ENCODE measurements around the gene BMP6.

GRCh38 chr6:7687145-7688111 lies 38.5 kb upstream of the BMP6 start:
- TF ChIP-seq, protein P1, sequence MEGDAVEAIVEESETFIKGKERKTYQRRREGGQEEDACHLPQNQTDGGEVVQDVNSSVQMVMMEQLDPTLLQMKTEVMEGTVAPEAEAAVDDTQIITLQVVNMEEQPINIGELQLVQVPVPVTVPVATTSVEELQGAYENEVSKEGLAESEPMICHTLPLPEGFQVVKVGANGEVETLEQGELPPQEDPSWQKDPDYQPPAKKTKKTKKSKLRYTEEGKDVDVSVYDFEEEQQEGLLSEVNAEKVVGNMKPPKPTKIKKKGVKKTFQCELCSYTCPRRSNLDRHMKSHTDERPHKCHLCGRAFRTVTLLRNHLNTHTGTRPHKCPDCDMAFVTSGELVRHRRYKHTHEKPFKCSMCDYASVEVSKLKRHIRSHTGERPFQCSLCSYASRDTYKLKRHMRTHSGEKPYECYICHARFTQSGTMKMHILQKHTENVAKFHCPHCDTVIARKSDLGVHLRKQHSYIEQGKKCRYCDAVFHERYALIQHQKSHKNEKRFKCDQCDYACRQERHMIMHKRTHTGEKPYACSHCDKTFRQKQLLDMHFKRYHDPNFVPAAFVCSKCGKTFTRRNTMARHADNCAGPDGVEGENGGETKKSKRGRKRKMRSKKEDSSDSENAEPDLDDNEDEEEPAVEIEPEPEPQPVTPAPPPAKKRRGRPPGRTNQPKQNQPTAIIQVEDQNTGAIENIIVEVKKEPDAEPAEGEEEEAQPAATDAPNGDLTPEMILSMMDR (conservative IDR thresholded peaks at IDR 0.05; ENCODE audit: low read depth, low read length) = no peak
- no peak for TF ChIP-seq EZH2 (IDR thresholded peaks at IDR 0.05; ENCODE audit: borderline replicate concordance, low read depth, low read length, poor library complexity, severe bottlenecking)
